Small intestine (tissue), 7 donors: ENCODE measurements around the gene SCAANT1. TPM values are rescaled to one million over a fixed set of nuclear protein-coding genes. Genes with fewer than 3 reads are reported as not detected.
A peak's percentile ranks its signal among the peaks of the same experiment; 100 is the strongest.

Experiments
- DNase-seq, 2 donors: peaks; one replicate each; pipeline versions ENCODE4 v3.0.0 to v3.0.0-alpha.2; 2013
- FAIRE-seq: peaks from 2 replicates; lab custom pipeline; 2012; peaks lifted over from hg19 to GRCh38; lab: Jason Lieb, UNC
- H3K27ac ChIP-seq, 3 donors: one replicate each; pipeline ENCODE4 v1.5.1; 2013; ENCODE audit warnings: low read length in 2 of 3, mild to moderate bottlenecking in 2 of 3, control low read depth in 1 of 3, inconsistent platforms in 1 of 3, low read depth in 1 of 3, moderate library complexity in 1 of 3
- H3K27me3 ChIP-seq, 3 donors: one replicate each; pipeline ENCODE4 v1.6.1; 2013; ENCODE audit warnings: low read length in 3 of 3, inconsistent platforms in 1 of 3; ENCODE audit not compliant: control insufficient read depth in 3 of 3, insufficient read depth in 3 of 3
- H3K36me3 ChIP-seq, 3 donors: one replicate each; pipeline ENCODE4 v1.6.1; 2013; ENCODE audit warnings: low read length in 3 of 3, inconsistent platforms in 1 of 3, low read depth in 1 of 3, mild to moderate bottlenecking in 1 of 3, moderate library complexity in 1 of 3; ENCODE audit not compliant: control insufficient read depth in 3 of 3, insufficient read depth in 2 of 3
- H3K4me1 ChIP-seq, 3 donors: one replicate each; pipeline ENCODE4 v1.6.1; 2013; ENCODE audit warnings: low read length in 2 of 3, inconsistent platforms in 1 of 3, low read depth in 1 of 3, mild to moderate bottlenecking in 1 of 3, moderate library complexity in 1 of 3; ENCODE audit not compliant: control insufficient read depth in 3 of 3, insufficient read depth in 2 of 3
- H3K4me3 ChIP-seq, 3 donors: one replicate each; pipeline ENCODE4 v1.5.1; 2013; ENCODE audit warnings: low read length in 3 of 3, control low read depth in 1 of 3, inconsistent platforms in 1 of 3, low read depth in 1 of 3, mild to moderate bottlenecking in 1 of 3, moderate library complexity in 1 of 3
- H3K9me3 ChIP-seq, 2 donors: one replicate each; pipeline ENCODE4 v1.6.1; 2013; ENCODE audit warnings: low read depth in 1 of 2, low read length in 1 of 2; ENCODE audit not compliant: control insufficient read depth in 2 of 2, insufficient read depth in 1 of 2
- WGBS, 3 donors: extraction: QIAGEN DNeasy Blood & Tissue Kit; methylation state at CpG; one replicate each; pipeline ENCODE4 v1.1.7; 2013; 5-methylcytosine and 5-hydroxymethylcytosine counted together
- polyA plus RNA-seq, 4 donors: library from polyadenylated mRNA; stranded (reverse) in 3 of 4; unstranded in 1 of 4; fragments of 200-250 nt in 3 of 4; fragments of 120-200 nt in 1 of 4; gene quantifications; one replicate each; pipeline versions ENCODE4 v1.2.1 to v1.2.3, GENCODE V29; 2013
- donor health status: healthy with polysubstance abuse.
- donor health status: control.
- donor health status: control.
- donor health status: Bipolar disorder and iron deficiency.
- donor health status: healthy.

Gene SCAANT1
- polyA plus RNA-seq, 4 donors = 1.1 TPM; not detected in 3

- Histone ChIP-seq H3K9me3 (no peaks in the 10 kb centered on the region), H3K27ac (no peak overlapping the region), H3K27me3 (no peaks in the 10 kb centered on the region), H3K4me3 (no peak overlapping the region), H3K36me3 (peaks cover 0 to 22% (median 2%) of the 10 kb centered on the region in 3 donors), H3K4me1 (peaks cover 0 to 3% (median 0%) of the 10 kb centered on the region in 3 donors)
- FAIRE-seq = no peak
- 56 to 80% (median 75%) methylated on average over 2 of the region's 2 CpGs for WGBS, 3 donors
- DNase-seq = no peak
Observed at GRCh38 chr3:63900459-63900858, 11.7 kb downstream of the SCAANT1 start.

- H3K27ac ChIP-seq = no peak overlapping the region
- no peak overlapping the region for H3K4me3 ChIP-seq
- no peaks in the 10 kb centered on the region for H3K9me3 ChIP-seq
- DNase-seq = peak in 1 of 2 donors; percentile 11
- H3K27me3 ChIP-seq = no peaks in the 10 kb centered on the region
- peaks cover 0 to 3% (median 0%) of the 10 kb centered on the region in 3 donors for H3K4me1 ChIP-seq
- 79 to 82% (median 81%) methylated on average over 5 of the region's 5 CpGs for WGBS, 3 donors
- peaks cover 0 to 18% (median 2%) of the 10 kb centered on the region in 3 donors for H3K36me3 ChIP-seq
- no peak for FAIRE-seq
Observed at GRCh38 chr3:63900010-63900409, 12.2 kb downstream of the SCAANT1 start.

- DNase-seq = no peak
- Histone ChIP-seq H3K4me1 (peaks cover 0 to 4% (median 3%) of the 10 kb centered on the region in 3 donors), H3K9me3 (no peaks in the 10 kb centered on the region), H3K36me3 (peaks cover 2 to 11% (median 2%) of the 10 kb centered on the region in 3 donors), H3K4me3 (no peak overlapping the region), H3K27me3 (no peaks in the 10 kb centered on the region), H3K27ac (no peak overlapping the region)
- no peak for FAIRE-seq
- WGBS, 3 donors = 61 to 80% (median 76%) methylated on average over 1 of the region's 1 CpG
Observed at GRCh38 chr3:63896332-63897030, 15.7 kb downstream of the SCAANT1 start.

- WGBS, 3 donors = 74 to 83% (median 75%) methylated on average over 5 of the region's 5 CpGs
- Histone ChIP-seq H3K4me1 (peaks cover 0 to 4% (median 3%) of the 10 kb centered on the region in 3 donors), H3K27me3 (no peaks in the 10 kb centered on the region), H3K9me3 (no peaks in the 10 kb centered on the region), H3K4me3 (no peak overlapping the region), H3K27ac (no peak overlapping the region), H3K36me3 (peaks cover 2 to 14% (median 2%) of the 10 kb centered on the region in 3 donors)
- no peak for FAIRE-seq
- DNase-seq = no peak
Observed at GRCh38 chr3:63895422-63896189, 16.6 kb downstream of the SCAANT1 start.

- Histone ChIP-seq H3K9me3 (no peaks in the 10 kb centered on the region), H3K27me3 (no peaks in the 10 kb centered on the region), H3K27ac (no peak overlapping the region), H3K36me3 (peaks cover 0 to 4% (median 2%) of the 10 kb centered on the region in 3 donors), H3K4me3 (no peak overlapping the region), H3K4me1 (peaks cover 0 to 4% (median 3%) of the 10 kb centered on the region in 3 donors)
- FAIRE-seq (no peak), DNase-seq (no peak)
- 90 to 95% (median 90%) methylated on average over 1 of the region's 1 CpG for WGBS, 3 donors
Observed at GRCh38 chr3:63892773-63893352, 19.3 kb downstream of the SCAANT1 start.

- Histone ChIP-seq H3K36me3 (peaks cover 0 to 4% (median 2%) of the 10 kb centered on the region in 3 donors), H3K27me3 (no peaks in the 10 kb centered on the region), H3K4me3 (no peak overlapping the region), H3K27ac (no peak overlapping the region), H3K9me3 (no peaks in the 10 kb centered on the region), H3K4me1 (peaks cover 0 to 4% (median 3%) of the 10 kb centered on the region in 3 donors)
- WGBS, 3 donors = 95 to 96% (median 95%) methylated on average over 5 of the region's 5 CpGs
- FAIRE-seq (no peak), DNase-seq (no peak)
Observed at GRCh38 chr3:63891518-63891917, 20.7 kb downstream of the SCAANT1 start.

- 75 to 87% (median 83%) methylated on average over 3 of the region's 3 CpGs for WGBS, 3 donors
- FAIRE-seq = no peak
- Histone ChIP-seq H3K4me1 (peaks cover 0 to 3% (median 2%) of the 10 kb centered on the region in 3 donors), H3K9me3 (no peaks in the 10 kb centered on the region), H3K36me3 (peaks cover 0 to 4% (median 2%) of the 10 kb centered on the region in 3 donors), H3K27me3 (no peaks in the 10 kb centered on the region), H3K27ac (no peak overlapping the region), H3K4me3 (no peak overlapping the region)
- DNase-seq = no peak
Observed at GRCh38 chr3:63886858-63887257, 25.3 kb downstream of the SCAANT1 start.

- H3K4me1 ChIP-seq = peaks cover 0 to 8% (median 7%) of the 10 kb centered on the region in 3 donors
- no peaks in the 10 kb centered on the region for H3K36me3 ChIP-seq
- H3K27me3 ChIP-seq = no peaks in the 10 kb centered on the region
- 79 to 82% (median 81%) methylated on average over 5 of the region's 5 CpGs for WGBS, 3 donors
- no peak overlapping the region for H3K4me3 ChIP-seq
- no peak overlapping the region for H3K27ac ChIP-seq
- FAIRE-seq (no peak), DNase-seq (no peak)
- no peaks in the 10 kb centered on the region for H3K9me3 ChIP-seq
Observed at GRCh38 chr3:63880653-63881052, 31.5 kb downstream of the SCAANT1 start.
